Stimulated activated CD8-positive, alpha-beta memory T cell treated with anti-CD3 and anti-CD28 coated beads, Interleukin-7, amount 100 ng/mL, for 24 hours (primary cell): ENCODE results near the gene PCBP3.
"Not testable (repeated sequence)": the region's sequence is repeated elsewhere in the genome, so short reads cannot be mapped to it uniquely, and the experiment has no call there.

Experiments
- DNase-seq: peaks from one replicate; pipeline ENCODE4 v3.0.0-alpha.2; 2020; ENCODE audit warnings: low read depth

Gene PCBP3

DNA sequence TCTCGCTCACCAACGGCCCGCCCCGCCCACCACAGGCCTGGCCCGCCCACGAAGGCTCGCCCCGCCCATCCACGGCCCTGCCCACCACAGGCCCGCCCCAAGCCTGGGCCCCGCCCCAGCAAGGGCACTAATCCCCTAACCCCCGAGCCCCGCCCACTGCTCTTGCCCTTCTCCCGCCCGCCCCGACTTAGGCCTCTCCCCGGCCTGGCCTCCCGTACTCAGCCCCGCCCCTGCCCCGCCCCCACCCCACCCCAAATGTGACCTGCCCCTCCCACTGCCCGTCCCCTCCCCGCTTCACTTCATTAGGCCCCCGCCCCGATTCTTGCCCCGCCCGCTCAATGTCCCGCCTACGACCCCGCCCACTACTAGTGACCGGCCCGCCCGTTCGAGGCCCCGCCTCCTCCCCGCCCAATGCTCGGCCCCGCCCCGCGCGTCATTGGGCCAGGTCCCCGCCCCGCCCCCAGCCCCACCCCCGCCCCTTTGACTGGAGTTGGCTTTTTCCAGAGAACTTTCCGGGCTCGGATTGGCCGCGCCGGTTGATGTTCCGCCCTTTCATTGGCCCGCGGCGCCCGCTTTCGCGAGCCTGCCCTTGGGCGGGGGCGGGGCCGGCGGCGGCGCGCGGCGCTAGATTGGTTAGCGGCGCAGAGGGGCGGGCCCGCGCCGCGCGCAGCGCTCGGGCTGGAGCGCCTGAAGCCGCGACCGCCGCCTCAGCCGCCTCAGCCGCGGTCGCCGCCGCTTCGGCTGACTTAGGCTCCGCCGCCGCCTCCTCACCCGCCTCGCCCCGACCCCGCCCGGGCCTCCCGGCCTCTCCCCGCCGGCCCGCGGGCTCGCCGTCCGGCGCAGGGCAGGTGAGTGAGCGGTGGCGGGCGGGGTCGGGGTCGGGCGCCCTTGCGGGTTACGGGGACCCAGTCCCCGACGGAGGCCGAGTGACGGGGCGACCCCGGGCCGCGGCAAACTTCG lies at the start of gene PCBP3:
TSS of gene PCBP3 (plus strand) at position 705 of the 960 bp plus-strand sequence. CDS start 206,361 bp downstream, outside the sequence.
- DNase-seq = peak; percentile 92

DNA sequence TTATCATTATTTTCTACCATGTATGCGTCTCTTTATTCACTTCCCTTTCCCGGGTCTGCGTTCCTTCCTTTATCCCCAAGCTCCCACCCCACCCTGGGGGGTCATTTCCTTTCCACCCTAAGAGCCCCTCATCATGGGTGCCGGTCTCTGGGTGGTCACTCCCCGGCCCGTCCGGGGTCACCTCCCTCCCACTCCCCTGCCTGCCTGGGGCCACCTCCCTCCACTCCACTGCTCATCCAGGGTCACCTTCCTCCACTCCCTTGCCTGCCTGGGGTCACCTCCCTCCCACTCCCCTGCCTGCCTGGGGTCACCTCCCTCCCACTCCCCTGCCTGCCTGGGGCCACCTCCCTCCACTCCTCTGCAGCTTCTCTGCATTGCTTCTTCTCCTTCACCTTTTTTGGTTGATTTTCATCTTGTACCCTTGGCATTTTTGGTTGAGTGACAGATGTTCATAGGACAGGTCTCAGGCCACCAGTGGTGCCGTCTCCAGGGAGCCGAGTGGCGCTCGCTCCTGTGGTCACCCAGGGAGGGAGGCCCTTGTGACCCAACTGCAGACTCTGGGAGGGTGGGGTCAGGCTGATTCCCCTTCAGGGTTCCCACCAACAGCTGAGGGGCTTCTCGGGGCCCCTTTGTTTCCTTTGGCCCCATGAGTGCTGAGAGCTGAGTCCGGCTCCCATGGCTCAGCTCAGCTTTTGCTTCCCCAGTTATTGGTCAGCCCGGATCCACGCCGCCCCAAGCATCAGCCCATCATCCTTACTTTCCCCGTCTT lies 48.6 kb upstream of the PCBP3 start:
- no peak for DNase-seq

DNA sequence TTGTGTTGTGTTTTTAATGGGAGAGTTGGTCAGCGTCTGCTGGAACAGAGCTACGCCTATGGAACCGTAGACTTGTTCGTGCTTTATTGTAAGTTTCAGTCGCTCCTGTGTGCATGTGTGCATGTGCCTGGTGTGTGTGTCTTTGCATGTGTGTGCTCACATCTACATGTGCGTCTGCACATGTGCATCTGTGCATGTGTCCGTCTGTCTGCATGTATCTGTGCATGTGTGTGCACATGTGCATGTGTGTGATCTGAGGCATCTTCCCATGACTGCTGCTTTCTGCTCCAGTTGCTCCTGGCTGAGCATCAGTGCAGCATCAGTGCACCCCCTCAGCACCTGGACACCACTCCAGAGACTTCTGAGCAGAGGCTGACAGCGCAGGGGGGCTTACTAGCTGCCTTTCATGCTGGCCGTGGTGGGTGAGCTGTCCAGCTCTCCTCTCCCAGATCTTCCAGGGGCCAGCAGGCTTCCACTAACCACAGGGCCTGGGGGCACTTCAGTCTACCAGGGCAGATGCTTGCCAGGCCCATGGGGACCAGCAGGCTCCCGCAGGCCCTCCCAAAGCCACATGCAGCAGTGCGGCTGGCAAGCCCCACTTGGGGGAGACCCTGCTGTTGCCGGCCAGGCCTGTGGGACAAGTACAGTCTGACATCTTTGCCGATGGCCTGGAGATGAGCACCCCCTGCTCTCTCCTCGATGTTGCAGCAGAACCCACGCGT lies 47.8 kb upstream of the PCBP3 start:
- DNase-seq = no peak

DNA sequence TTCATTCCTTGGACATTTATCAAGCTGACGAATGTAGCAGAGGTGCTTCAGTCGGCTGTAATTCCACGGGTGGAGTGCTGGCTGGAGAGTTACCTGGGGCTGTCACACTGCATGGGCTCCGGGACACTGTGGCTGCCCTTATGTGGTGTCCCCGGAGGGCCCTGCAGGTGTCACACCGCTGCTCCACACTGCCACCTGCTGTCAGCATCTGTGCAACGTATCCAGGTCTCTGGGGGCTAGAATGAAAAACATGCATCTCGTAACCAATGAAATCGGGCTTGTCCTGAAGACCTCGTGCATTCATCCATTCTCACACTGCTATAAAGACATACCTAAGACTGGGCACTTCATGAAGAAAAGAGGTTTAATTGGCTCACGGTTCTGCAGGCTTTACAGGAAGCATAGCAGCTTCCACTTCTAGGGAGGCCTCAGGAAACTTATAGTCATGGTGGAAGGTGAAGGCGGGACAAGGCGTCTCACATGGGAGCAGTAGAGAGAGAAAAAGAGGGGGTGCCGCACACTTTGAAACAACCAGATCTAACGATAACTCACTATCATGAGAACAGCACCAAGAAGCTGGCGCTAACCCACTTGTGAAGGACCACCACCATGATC lies 46.7 kb upstream of the PCBP3 start:
- peak; percentile 69 for DNase-seq

DNA sequence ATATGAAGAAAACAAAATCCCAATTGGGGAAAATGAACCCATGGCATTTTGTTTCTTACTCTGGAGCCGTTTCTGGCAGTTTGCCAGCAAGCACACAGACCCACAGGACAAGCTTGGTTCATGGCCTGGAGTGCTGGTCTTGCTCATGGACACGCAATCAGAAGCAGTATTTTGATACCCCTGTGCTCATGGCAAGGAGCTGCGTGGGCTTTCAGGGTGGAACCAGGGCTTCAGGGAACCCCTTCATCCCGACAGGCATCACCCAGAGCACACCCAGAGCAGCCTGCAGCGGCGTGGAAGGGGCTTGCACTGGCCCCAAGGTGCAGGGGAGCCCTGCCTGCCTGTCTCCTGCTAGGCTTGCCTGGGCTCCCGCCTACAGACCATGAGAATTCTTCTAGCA lies 45.4 kb upstream of the PCBP3 start:
- no peak for DNase-seq

DNA sequence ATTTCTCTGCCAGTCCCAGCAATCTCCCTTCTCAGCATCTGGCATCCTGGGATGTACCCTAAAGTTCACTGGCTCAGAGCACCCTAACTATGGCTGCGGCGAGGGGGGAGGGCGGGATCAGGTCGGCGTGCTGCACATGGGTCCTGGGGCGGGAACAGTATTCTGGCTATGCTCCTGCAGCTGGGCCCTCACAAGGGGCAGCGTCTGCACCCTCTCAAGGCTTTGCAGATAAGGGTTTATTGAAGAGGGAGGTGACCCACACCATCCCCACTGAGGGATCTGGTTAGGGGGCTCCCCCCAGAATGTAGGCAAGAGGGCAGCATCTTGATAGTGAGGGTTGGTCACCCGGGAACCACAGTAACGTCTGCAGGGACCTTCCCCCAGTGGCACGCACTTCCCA lies 44.9 kb upstream of the PCBP3 start:
- no peak for DNase-seq

DNA sequence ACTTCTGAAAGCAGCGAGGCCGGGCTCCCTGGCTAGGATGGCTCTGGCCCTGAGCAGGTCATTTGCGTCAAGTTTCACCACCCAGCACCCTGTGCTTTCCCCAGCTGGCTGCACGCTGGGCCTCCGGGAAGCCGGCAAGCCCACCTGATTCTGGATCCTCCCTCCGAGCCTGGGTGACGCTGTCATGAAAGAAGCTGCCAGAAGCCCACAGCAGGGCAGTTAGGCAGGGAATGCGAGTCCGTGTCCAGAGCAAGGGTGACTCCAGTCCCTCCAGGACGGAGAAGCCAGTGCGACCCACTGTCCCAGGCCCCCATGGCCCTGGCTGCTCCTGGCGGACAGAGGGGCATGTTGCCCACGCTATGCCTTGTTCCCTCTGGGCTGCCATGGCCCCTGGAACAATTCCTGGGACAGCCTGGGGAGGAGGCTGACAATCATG lies 44.4 kb upstream of the PCBP3 start:
- no peak for DNase-seq

DNA sequence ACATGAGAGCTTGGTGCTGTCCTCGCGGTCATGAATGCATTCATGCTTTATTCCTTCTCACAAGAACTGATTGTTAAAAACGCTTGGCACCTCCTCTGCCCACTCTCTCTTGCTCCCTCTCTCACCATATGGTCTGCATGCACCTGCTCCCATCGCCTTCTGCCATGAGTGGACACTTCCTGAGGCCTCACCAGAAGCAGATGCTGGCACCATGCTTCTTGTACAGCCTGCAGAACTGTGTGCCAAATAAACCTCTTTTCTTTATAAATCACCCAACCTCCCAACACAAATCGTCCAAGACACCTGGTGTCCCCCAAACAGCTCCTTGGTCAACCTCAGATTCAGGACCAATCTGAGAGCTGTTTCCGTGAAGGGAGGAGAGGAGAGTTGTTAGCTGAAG lies 43.3 kb upstream of the PCBP3 start:
- DNase-seq = no peak

DNA sequence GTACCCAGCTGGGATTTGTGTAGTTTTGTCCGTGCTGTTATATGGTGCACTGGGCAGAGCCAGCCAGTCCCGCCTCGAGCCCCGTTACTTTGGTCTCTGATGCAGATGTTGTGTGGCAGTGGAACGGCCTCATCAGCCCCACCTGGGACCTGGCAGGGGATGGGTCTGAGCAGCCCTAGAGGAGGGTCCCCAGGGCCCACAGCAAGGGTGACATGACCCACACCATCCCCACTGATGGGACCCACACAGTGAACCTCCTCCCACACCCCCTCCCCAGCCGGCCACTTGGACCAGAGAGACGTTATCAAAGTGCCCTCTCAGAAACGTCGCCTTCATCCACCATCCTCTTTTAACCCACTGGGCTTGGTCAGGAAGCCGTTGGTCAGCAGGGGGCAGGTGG lies 42.0 kb upstream of the PCBP3 start:
- no peak for DNase-seq

DNA sequence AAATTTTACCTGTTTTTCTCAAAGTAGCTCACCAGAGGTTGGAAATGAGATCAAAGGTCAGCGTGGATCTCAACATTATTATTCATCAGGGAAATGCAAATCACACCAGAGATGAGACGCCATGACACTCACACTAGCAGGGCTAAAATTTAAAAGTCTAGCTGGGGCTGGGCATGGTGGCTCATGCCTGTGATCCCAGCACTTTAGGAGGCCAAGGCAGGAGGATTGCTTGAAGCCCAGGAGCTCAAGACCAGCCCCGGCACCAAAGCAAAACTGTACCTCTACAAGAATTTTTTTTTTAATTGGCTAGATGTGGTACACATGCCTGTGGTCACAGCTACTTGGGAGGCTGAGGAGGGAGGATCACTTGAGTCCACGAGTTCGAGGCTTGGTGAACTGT lies 41.4 kb upstream of the PCBP3 start:
- no peak for DNase-seq

DNA sequence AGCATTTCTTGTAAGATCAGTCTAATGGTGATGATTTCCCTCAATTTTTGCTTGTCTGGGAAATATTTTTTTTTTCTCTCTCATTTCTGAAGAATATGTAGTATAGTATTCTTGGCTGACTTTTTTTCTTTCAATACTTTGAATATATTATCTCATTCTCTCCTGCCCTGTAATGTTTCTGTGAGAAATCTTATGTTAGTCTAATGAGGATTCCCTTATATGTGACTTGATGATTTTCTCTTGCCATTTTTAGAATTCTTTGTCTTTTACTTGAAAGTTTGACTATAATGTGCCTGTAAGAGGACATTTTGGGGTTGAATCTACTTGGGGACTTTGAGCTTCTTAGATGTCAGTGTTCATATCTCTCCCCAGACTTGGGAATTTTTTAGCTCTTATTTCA lies 40.0 kb upstream of the PCBP3 start:
- DNase-seq = no peak

DNA sequence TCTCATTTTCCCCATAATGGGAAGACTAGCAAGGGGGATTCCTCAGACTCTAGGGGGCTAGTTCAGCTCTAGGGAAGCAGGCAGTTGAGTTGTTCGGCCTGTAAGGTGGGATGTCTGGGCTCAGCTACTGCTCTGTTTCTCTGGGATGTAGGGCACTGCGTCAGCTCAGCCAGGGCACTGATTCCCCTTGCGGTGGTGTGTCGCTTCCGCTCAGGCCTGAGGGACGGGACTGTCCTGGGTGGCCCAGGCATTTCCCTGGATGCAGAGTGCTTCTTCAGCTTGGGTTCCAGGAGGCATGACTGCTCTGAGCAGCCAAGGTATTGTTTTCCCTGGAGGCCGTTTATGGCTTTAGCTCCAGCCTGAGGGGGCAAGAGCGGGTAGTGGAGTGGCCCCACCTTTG lies 38.8 kb upstream of the PCBP3 start:
- DNase-seq = not testable (repeated sequence)

DNA sequence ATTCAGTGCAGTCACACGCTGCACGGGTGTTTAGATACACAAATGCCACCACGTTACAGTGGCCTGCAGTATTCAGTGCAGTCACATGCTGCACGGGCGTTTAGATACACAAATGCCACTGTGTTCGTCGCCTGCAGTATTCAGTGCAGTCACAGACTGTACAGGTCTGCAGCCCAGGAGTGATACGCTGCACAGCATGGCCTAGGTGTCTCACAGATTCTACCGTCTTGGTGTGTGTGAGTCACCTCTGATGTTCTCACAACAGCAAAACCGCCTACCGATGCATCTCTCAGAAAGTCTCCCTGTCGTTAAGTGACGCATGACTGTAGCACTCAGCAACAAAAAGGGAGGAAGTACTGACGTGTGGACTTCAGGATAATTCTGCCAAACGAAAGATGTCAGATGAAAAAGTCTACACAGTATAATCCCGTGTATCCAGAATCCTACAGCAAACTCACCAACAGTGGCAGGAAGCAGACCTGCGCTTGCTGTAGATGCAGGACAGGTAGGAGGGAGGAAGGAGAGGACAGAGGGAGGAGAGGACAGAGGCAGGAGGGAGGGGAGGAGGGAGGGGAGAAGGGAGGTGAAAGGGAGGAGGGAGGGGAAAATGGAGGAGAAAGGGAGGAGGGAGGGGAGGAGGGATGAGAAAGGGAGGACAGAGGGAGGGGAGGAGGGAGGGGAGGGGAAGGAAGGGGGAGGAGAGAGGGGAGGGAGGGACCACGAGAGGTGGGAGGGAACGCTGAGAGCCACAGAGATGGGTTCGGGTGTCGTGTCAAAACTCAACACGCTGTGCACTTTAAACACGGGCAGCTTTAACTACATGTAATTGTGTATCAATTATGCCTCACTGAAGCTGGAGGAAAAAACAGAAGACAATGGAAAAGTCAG lies 36.3 kb upstream of the PCBP3 start:
- DNase-seq = no peak

DNA sequence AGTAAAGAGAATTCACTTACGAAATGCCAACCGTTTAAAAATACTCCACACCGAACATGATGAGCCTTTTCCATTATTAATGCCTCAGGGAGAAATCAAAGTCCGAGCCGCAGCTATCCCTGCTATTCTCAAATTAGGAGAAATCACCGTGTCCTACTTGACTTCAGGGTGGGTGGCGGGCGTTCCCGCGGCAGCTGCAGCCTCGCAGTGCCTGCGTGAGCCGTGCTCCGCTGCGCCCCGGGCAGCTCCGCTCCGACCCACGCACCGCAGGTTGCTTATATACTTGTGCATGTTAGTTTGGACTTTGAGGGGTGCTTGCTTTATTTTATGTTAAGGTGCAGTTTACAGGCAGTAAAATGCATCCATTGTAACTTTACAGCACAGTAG lies 35.6 kb upstream of the PCBP3 start:
- DNase-seq = no peak

DNA sequence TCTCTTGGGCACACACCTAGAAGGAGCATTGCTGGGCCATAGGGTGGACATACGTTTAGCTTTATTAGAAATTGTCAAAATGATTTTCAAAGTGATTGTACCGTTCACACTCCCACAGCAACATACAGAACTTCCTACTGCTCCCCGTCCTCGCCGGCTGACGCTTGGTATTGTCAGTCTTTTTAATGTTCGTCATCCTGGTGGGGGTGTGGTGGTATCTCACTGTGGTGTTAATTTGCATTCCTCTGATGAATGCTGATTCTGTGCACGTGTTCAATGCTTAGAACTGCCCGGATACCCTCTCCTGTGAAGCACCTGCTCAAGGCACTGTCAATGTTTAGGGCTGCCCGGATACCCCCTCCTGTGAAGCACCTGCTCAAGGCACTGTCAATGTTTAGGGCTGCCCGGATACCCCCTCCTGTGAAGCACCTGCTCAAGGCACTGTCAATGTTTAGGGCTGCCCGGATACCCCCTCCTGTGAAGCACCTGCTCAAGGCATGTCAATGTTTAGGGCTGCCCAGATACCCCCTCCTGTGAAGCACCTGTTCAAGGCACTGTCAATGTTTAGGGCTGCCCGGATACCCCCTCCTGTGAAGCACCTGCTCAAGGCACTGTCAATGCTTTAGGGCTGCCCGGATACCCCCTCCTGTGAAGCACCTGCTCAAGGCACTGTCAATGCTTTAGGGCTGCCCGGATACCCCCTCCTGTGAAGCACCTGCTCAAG lies 34.6 kb upstream of the PCBP3 start:
- not testable (repeated sequence) for DNase-seq

DNA sequence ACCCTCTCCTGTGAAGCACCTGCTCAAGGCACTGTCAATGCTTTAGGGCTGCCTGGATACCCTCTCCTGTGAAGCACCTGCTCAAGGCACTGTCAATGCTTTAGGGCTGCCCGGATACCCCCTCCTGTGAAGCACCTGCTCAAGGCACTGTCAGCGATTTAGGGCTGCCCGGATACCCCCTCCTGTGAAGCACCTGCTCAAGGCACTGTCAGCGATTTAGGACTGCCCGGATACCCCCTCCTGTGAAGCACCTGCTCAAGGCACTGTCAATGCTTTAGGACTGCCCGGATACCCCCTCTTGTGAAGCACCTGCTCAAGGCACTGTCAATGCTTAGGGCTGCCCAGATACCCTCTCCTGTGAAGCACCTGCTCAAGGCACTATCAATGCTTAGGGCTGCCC lies 33.9 kb upstream of the PCBP3 start:
- DNase-seq = not testable (repeated sequence)

DNA sequence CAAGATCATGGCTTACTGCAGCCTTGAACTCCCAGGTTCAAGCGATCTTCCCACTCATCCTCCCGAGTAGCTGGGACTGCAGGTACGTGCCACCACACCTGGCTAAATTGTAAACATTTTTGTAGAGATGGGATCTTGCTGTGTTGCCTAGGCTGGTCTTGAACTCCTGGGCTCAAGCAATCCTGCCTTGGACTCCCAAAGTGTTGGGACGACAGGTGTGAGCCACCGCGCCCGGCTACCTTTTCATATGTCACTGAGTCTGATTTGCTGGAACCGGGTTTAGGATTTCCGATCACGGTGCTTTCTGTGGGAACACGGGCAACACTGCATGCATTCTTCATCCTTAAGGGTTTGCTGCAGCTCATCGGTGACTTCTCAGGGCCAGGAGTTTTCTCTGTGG lies 32.2 kb upstream of the PCBP3 start:
- no peak for DNase-seq

DNA sequence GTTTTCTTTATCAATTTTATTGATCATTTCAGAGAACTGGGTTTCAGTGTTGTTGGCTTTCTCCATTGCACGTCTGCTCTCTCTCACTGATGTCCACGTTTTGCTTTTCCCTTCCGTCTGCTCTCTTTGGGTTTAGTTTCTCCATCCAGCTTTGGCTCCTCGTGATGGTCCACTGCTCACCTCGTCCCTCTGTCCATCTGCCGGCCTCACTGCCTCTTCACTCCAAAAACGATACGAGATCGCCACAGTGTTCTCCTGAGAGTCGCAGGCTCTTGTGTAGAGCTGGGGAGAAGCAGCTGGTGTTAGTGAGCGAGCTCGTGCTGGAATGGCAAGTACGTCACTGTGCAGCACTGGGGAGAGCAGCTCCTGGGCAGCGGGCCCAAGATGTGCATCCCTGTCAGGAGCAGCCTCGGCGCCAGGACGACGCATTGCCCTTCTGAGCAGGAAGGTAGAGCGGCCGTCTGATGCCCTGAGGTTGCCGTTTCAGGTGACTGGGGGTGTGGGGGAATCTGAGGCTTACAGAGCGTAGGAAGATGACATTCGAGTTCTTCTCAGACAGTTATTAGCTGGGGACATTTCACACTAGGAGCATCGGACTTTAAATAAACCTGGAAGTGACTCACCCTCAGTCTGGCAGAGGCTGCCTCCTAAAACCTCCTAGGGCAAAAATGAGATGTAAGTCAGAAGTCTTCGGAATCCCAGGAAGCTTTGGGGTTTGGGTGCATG lies 31.4 kb upstream of the PCBP3 start:
- DNase-seq = no peak

DNA sequence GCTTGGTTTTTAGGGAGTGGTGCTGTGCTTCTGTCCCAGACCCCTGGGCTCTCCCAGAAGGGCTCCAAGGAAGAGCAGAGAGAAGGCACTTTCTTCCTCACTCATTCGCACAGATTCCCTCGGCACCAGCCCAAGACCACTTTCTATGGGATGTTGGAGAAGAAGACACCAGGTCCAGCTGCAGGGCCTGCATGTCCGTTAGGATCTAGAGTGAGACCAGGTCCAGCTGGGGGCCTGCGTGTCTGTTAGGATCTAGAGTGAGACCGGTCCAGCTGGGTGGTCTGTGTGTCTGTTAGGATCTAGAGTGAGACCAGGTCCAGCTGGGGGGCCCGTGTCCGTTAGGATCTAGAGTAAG lies 30.9 kb upstream of the PCBP3 start:
- DNase-seq = not testable (repeated sequence)

DNA sequence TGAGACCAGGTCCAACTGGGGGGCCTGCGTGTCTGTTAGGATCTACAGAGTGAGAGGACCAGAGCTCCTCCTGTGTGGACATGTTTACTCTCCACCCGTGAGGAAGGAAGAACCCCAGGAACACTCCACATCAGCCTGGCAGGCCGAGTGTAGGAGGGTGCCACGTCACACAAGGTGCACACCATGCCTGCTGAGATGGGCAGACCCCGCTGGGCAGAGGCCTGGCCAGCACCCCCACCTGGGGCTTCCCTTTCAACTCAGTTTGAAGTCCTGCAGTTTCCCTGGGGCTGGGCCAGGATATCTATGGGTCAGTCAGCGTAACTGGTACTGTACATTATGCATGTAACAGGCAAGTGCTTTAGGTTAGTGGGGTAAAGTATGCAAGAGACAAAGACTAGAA lies 30.1 kb upstream of the PCBP3 start:
- DNase-seq = no peak
